ENCODE measurements around the gene CIZ1. TPM values are rescaled to one million over a fixed set of nuclear protein-coding genes. Genes with fewer than 3 reads are reported as not detected.

CIZ1 gene
- total RNA-seq, 2 donors from 2014 or later = 55.2 to 94.0 TPM

- DNase-seq (ENCODE audit: low spot score) = no peak
- Histone ChIP-seq H3K36me3 (no peaks in the 10 kb centered on the region), H3K27me3 (replicated peaks; ENCODE audit: insufficient read depth) (no peaks in the 10 kb centered on the region), H3K9me3 (no peaks in the 10 kb centered on the region), H3K4me1 (replicated peaks) (peaks cover 8% of the 10 kb centered on the region), H3K4me3 (no peak overlapping the region), H3K27ac (no peak overlapping the region)
- intact Hi-C loops (cut with DNase I) = no loop called here
- WGBS = 82% methylated on average over 15 of the region's 15 CpGs
- TF ChIP-seq, protein P1, sequence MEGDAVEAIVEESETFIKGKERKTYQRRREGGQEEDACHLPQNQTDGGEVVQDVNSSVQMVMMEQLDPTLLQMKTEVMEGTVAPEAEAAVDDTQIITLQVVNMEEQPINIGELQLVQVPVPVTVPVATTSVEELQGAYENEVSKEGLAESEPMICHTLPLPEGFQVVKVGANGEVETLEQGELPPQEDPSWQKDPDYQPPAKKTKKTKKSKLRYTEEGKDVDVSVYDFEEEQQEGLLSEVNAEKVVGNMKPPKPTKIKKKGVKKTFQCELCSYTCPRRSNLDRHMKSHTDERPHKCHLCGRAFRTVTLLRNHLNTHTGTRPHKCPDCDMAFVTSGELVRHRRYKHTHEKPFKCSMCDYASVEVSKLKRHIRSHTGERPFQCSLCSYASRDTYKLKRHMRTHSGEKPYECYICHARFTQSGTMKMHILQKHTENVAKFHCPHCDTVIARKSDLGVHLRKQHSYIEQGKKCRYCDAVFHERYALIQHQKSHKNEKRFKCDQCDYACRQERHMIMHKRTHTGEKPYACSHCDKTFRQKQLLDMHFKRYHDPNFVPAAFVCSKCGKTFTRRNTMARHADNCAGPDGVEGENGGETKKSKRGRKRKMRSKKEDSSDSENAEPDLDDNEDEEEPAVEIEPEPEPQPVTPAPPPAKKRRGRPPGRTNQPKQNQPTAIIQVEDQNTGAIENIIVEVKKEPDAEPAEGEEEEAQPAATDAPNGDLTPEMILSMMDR (IDR thresholded peaks at IDR 0.05) = no peak
- TF ChIP-seq POLR2A (IDR thresholded peaks at IDR 0.05) (no peak), POLR2AphosphoS5 (IDR thresholded peaks at IDR 0.05) (no peak)
Observed at GRCh38 chr9:128206916-128207910, 15.8 kb upstream of the CIZ1 start.

GRCh38 chr9:128206484-128206883 is 15.1 kb upstream of the CIZ1 start:
- intact Hi-C loops (cut with DNase I) = no loop called here
- no peaks in the 10 kb centered on the region for H3K27me3 ChIP-seq (replicated peaks; ENCODE audit: insufficient read depth)
- H3K4me3 ChIP-seq = no peak overlapping the region
- DNase-seq (ENCODE audit: low spot score) = no peak
- 80% methylated on average over 3 of the region's 3 CpGs for WGBS
- H3K4me1 ChIP-seq (replicated peaks) = peaks cover 8% of the 10 kb centered on the region
- no peaks in the 10 kb centered on the region for H3K36me3 ChIP-seq
- H3K9me3 ChIP-seq = no peaks in the 10 kb centered on the region
- TF ChIP-seq, protein P1 (IDR thresholded peaks at IDR 0.05) = no peak
- no peak for TF ChIP-seq POLR2A (IDR thresholded peaks at IDR 0.05)
- no peak for TF ChIP-seq POLR2AphosphoS5 (IDR thresholded peaks at IDR 0.05)
- no peak overlapping the region for H3K27ac ChIP-seq

DNA sequence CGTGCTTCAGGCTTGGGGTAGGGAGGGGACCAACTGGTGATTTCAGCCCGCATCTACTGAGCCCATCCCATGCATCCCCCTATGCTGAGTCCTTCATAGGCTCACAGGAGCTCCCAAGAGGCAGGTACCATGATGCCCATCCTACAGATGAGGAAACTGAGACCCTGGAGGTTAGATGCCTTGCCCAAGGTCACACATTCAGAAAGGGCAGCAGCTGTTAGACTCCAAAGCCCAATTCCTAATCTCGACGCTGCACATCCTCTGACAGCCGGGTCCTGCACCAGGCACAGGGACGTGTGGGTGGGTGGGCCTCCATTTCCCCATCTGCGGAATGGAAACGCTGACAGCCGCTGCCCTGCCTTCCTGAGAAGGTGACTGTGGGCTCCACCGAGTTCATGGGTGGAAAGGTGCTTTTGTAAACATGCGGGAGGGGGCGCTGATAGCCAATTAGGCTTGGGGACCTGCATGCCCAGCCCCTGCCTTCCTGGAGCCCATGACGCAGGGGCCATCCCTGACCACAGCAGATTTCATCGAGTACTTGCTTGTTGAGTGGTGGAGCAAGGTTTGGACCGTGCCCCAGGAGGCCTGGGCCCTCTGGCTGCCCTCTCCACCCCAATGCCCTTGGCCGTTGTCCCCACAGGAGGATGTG is 14.0 kb upstream of the CIZ1 start:
- H3K36me3 ChIP-seq = no peaks in the 10 kb centered on the region
- intact Hi-C loops (cut with DNase I) = no loop called here
- TF ChIP-seq, protein P1 (IDR thresholded peaks at IDR 0.05) = no peak
- TF ChIP-seq POLR2A (IDR thresholded peaks at IDR 0.05) (no peak), POLR2AphosphoS5 (IDR thresholded peaks at IDR 0.05) (no peak)
- no peaks in the 10 kb centered on the region for H3K27me3 ChIP-seq (replicated peaks; ENCODE audit: insufficient read depth)
- H3K4me3 ChIP-seq = no peak overlapping the region
- H3K4me1 ChIP-seq (replicated peaks) = peaks cover 8% of the 10 kb centered on the region
- 79% methylated on average over 16 of the region's 16 CpGs for WGBS
- no peak overlapping the region for H3K27ac ChIP-seq
- no peaks in the 10 kb centered on the region for H3K9me3 ChIP-seq
- no peak for DNase-seq (ENCODE audit: low spot score)

GRCh38 chr9:128204858-128205257 is 13.5 kb upstream of the CIZ1 start:
- H3K4me1 ChIP-seq (replicated peaks) = peaks cover 8% of the 10 kb centered on the region
- H3K27me3 ChIP-seq (replicated peaks; ENCODE audit: insufficient read depth) = no peaks in the 10 kb centered on the region
- no peaks in the 10 kb centered on the region for H3K9me3 ChIP-seq
- no peaks in the 10 kb centered on the region for H3K36me3 ChIP-seq
- WGBS = 71% methylated on average over 7 of the region's 7 CpGs
- no peak overlapping the region for H3K4me3 ChIP-seq
- intact Hi-C loops (cut with DNase I) = no loop called here
- no peak overlapping the region for H3K27ac ChIP-seq
- DNase-seq (ENCODE audit: low spot score) = no peak
- TF ChIP-seq POLR2A (IDR thresholded peaks at IDR 0.05) (no peak), POLR2AphosphoS5 (IDR thresholded peaks at IDR 0.05) (no peak)
- TF ChIP-seq, protein P1 (IDR thresholded peaks at IDR 0.05) = no peak
